ENCODE data around the gene KMT5C.

The KMT5C gene

DNA sequence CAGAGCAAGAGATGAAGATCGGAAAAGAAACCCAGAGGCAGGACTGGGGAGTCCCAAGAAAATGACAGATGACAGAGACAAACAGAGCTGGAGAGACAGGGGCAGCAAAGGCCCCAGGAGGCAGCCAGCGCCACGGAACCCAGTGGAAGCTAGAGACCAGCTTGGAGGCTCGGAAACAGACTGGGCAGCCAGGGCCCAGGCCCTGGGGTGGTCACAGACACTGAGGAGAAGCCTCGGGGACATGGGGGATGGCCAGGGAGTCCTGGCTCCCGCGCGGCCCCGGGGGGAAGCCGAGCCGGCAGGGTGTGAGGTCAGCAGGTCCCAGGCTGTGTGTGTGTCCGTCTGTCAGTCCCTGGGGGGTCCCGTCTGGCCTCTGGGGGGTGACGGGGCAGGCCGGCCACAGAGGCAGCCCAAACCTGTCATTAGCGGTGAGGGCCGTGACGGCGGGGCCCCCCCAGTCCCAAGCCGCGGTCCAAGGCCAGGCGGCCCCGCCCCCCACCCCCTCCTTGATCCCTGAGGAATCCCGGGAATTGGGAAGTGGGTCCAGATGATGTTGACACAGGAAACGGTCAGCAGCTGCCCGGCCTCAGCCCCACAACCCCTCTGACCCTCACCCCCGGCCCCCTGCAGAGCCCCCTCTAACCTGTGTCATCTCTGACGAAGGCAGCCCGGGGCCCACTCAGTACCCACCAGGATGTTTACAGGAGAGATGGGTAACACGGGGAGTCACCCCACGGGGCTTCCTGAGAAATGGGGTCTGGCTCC lies 34.5 kb downstream of the KMT5C start:
- no peaks in the 10 kb centered on the region for H3F3A ChIP-seq (ENCODE audit: low read depth)
- no peaks in the 10 kb centered on the region for H3K9me3 ChIP-seq (ENCODE audit: insufficient read depth, low read depth, low read length)
- no peak overlapping the region for H2AFZ ChIP-seq (ENCODE audit: low read length)
- H3K27me3 ChIP-seq (ENCODE audit: insufficient read depth, low read length, poor library complexity, severe bottlenecking) = no peaks in the 10 kb centered on the region
- H3K9ac ChIP-seq (ENCODE audit: low read depth, low read length, poor library complexity, severe bottlenecking) = no peak overlapping the region
- no peaks in the 10 kb centered on the region for H3K4me1 ChIP-seq (ENCODE audit: insufficient read depth, low read length, poor library complexity, severe bottlenecking)
- no peaks in the 10 kb centered on the region for H3K36me3 ChIP-seq (ENCODE audit: insufficient read depth, low read length)
- H3K4me2 ChIP-seq (ENCODE audit: low read depth, low read length, poor library complexity, severe bottlenecking) = no peak overlapping the region
- no peaks in the 10 kb centered on the region for H4K20me1 ChIP-seq (ENCODE audit: insufficient read depth, low read length, poor library complexity, severe bottlenecking)
- TF ChIP-seq EZH2phosphoT487 (IDR thresholded peaks at IDR 0.05; ENCODE audit: borderline replicate concordance) = no peak
- TF ChIP-seq, protein P1, sequence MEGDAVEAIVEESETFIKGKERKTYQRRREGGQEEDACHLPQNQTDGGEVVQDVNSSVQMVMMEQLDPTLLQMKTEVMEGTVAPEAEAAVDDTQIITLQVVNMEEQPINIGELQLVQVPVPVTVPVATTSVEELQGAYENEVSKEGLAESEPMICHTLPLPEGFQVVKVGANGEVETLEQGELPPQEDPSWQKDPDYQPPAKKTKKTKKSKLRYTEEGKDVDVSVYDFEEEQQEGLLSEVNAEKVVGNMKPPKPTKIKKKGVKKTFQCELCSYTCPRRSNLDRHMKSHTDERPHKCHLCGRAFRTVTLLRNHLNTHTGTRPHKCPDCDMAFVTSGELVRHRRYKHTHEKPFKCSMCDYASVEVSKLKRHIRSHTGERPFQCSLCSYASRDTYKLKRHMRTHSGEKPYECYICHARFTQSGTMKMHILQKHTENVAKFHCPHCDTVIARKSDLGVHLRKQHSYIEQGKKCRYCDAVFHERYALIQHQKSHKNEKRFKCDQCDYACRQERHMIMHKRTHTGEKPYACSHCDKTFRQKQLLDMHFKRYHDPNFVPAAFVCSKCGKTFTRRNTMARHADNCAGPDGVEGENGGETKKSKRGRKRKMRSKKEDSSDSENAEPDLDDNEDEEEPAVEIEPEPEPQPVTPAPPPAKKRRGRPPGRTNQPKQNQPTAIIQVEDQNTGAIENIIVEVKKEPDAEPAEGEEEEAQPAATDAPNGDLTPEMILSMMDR (conservative IDR thresholded peaks at IDR 0.05; ENCODE audit: low read length) = no peak
- H3K79me2 ChIP-seq (ENCODE audit: insufficient read depth, low read length) = no peaks in the 10 kb centered on the region
- no peak overlapping the region for H3K4me3 ChIP-seq (ENCODE audit: low read length, poor library complexity, severe bottlenecking)
- no peaks in the 10 kb centered on the region for H3K9me2 ChIP-seq (replicated peaks; ENCODE audit: low read depth, low read length)

DNA sequence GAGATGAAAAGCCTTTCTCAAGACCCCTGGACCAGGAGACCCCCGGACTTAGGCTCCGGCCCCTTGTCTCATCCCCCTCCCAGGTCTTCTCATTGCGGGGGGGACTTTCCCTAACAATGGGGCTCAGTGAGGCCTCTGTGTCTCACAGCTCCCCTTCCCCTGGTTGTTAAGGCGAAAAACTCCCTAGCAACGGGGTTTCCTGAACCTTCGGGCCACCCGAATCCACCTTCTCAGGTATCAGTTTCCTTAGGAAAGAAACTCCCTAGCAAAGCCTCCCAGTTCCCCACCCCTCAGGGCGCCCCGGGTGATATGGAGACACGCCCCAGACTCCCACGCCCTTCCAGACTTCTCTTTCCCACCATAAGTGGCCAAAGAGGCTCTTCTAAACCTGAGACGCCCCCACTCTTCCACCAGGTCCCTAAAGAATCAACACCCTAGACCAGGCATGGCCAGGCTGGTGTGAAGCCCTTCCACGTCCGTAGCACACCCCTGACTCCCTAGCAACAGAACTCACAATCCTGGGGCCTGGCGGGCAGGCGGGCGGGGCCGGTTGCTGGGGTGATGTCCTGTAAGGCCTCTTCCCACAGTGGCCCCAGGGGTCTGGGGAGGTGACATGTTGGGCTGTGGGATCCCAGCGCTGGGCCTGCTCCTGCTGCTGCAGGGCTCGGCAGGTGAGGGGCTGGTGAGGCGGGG lies 36.7 kb downstream of the KMT5C start, which contains the start of gene TMEM190:
TSS of gene TMEM190 (plus strand) at position 586 of the 693 bp plus-strand sequence. CDS start at position 614, 28 bp downstream.
- H3F3A ChIP-seq (ENCODE audit: low read depth) = no peaks in the 10 kb centered on the region
- H2AFZ ChIP-seq (ENCODE audit: low read length) = no peak within 1 kb of the TSS
- no peak within 1 kb of the TSS for H3K4me3 ChIP-seq (ENCODE audit: low read length, poor library complexity, severe bottlenecking)
- H3K36me3 ChIP-seq (ENCODE audit: insufficient read depth, low read length) = no peaks in the 10 kb centered on the region
- no peak within 1 kb of the TSS for H3K4me2 ChIP-seq (ENCODE audit: low read depth, low read length, poor library complexity, severe bottlenecking)
- TF ChIP-seq EZH2phosphoT487 (IDR thresholded peaks at IDR 0.05; ENCODE audit: borderline replicate concordance) = no peak
- TF ChIP-seq, protein P1 (conservative IDR thresholded peaks at IDR 0.05; ENCODE audit: low read length) = no peak
- no peaks in the 10 kb centered on the region for H3K9me3 ChIP-seq (ENCODE audit: insufficient read depth, low read depth, low read length)
- no peaks in the 10 kb centered on the region for H3K27me3 ChIP-seq (ENCODE audit: insufficient read depth, low read length, poor library complexity, severe bottlenecking)
- H3K79me2 ChIP-seq (ENCODE audit: insufficient read depth, low read length) = no peaks in the 10 kb centered on the region
- no peaks in the 10 kb centered on the region for H4K20me1 ChIP-seq (ENCODE audit: insufficient read depth, low read length, poor library complexity, severe bottlenecking)
- no peaks in the 10 kb centered on the region for H3K4me1 ChIP-seq (ENCODE audit: insufficient read depth, low read length, poor library complexity, severe bottlenecking)
- no peaks in the 10 kb centered on the region for H3K9me2 ChIP-seq (replicated peaks; ENCODE audit: low read depth, low read length)
- no peak within 1 kb of the TSS for H3K9ac ChIP-seq (ENCODE audit: low read depth, low read length, poor library complexity, severe bottlenecking)

DNA sequence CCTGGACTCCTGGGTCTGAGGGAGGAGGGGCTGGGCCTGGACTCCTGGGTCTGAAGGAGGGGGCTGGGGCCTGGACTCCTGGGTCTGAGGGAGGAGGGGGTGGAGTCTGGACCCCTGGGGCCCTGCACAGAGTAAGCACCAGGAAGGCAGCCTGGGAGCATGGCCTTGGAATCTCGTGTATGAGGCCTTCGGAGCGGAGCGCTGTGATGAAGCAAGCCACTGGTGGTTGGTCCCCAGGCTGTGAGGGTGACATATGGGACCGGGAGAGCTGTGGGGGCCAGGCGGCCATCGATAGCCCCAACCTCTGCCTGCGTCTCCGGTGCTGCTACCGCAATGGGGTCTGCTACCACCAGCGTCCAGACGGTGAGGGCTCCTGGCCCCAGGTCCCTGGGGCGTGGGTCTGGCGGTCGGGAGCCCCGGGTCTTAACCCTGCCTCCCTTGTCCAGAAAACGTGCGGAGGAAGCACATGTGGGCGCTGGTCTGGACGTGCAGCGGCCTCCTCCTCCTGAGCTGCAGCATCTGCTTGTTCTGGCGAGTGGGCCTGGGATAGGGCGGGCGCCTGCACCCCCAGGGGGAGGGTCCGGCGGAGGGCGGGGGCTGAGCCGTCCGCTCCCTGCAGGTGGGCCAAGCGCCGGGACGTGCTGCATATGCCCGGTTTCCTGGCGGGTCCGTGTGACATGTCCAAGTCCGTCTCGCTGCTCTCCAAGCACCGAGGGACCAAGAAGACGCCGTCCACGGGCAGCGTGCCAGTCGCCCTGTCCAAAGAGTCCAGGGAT lies 37.9 kb downstream of the KMT5C start:
- no peak overlapping the region for H2AFZ ChIP-seq (ENCODE audit: low read length)
- H4K20me1 ChIP-seq (ENCODE audit: insufficient read depth, low read length, poor library complexity, severe bottlenecking) = no peaks in the 10 kb centered on the region
- H3K27me3 ChIP-seq (ENCODE audit: insufficient read depth, low read length, poor library complexity, severe bottlenecking) = no peaks in the 10 kb centered on the region
- no peaks in the 10 kb centered on the region for H3K9me2 ChIP-seq (replicated peaks; ENCODE audit: low read depth, low read length)
- TF ChIP-seq EZH2phosphoT487 (IDR thresholded peaks at IDR 0.05; ENCODE audit: borderline replicate concordance) = no peak
- TF ChIP-seq, protein P1 (conservative IDR thresholded peaks at IDR 0.05; ENCODE audit: low read length) = no peak
- H3K36me3 ChIP-seq (ENCODE audit: insufficient read depth, low read length) = no peaks in the 10 kb centered on the region
- peaks cover 5% of the 10 kb centered on the region; the same call in 1 of the 2 replicates for H3K79me2 ChIP-seq (ENCODE audit: insufficient read depth, low read length)
- peaks cover under 1% of the 10 kb centered on the region for H3K4me1 ChIP-seq (ENCODE audit: insufficient read depth, low read length, poor library complexity, severe bottlenecking)
- no peak overlapping the region for H3K4me3 ChIP-seq (ENCODE audit: low read length, poor library complexity, severe bottlenecking)
- H3K9me3 ChIP-seq (ENCODE audit: insufficient read depth, low read depth, low read length) = no peaks in the 10 kb centered on the region
- no peaks in the 10 kb centered on the region for H3F3A ChIP-seq (ENCODE audit: low read depth)
- no peak overlapping the region for H3K9ac ChIP-seq (ENCODE audit: low read depth, low read length, poor library complexity, severe bottlenecking)
- no peak overlapping the region for H3K4me2 ChIP-seq (ENCODE audit: low read depth, low read length, poor library complexity, severe bottlenecking)
